GM12864 (cell line): ENCODE data around the gene SLC35C1.

ENCODE experiments used
- DNase-seq: peaks from one replicate; pipeline ENCODE4 v3.0.0-alpha.2; 2011; ENCODE audit warnings: low read depth
- H3K4me3 ChIP-seq: 2 replicates; pipeline ENCODE4 v1.5.1; 2011; ENCODE audit warnings: mild to moderate bottlenecking, low read depth, low read length, control low read depth
- TF ChIP-seq, protein P1 (sequence below): IDR thresholded peaks from 2 replicates; pipeline ENCODE4 v1.5.1; 2011; ENCODE audit warnings: low read depth, mild to moderate bottlenecking, moderate library complexity, low read length, control low read depth, inconsistent platforms; ENCODE audit errors: missing control alignments

The SLC35C1 gene

GRCh38 chr11:45859661-45860140, 54.8 kb downstream of the SLC35C1 start:
- H3K4me3 ChIP-seq: no peak overlapping the region
- no peak for DNase-seq
- TF ChIP-seq, protein P1, sequence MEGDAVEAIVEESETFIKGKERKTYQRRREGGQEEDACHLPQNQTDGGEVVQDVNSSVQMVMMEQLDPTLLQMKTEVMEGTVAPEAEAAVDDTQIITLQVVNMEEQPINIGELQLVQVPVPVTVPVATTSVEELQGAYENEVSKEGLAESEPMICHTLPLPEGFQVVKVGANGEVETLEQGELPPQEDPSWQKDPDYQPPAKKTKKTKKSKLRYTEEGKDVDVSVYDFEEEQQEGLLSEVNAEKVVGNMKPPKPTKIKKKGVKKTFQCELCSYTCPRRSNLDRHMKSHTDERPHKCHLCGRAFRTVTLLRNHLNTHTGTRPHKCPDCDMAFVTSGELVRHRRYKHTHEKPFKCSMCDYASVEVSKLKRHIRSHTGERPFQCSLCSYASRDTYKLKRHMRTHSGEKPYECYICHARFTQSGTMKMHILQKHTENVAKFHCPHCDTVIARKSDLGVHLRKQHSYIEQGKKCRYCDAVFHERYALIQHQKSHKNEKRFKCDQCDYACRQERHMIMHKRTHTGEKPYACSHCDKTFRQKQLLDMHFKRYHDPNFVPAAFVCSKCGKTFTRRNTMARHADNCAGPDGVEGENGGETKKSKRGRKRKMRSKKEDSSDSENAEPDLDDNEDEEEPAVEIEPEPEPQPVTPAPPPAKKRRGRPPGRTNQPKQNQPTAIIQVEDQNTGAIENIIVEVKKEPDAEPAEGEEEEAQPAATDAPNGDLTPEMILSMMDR: no peak

DNA sequence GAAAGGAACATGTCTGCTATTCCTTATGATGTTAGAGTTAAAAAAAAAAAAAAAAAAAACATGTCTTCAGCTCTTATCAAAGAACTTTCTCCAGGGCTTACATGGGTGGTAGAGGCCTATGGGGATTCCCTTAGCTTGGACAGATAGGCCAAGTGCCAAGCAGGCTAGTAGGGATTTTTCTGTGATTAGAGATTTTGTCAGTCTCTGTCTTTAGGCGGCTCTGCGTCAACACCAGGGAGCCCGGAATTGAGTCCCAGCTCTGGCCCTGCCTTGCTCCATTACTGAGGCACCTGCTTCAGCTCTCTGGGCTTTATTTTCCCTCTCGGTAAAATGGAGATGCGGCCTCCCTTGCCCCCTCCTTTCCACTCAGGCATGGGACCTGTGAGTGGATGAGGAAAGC, 55.4 kb downstream of the SLC35C1 start:
- no peak for DNase-seq
- TF ChIP-seq, protein P1: no peak
- no peak overlapping the region for H3K4me3 ChIP-seq

GRCh38 chr11:45860764-45861510, 56.0 kb downstream of the SLC35C1 start:
- TF ChIP-seq, protein P1: no peak
- no peak for DNase-seq
- no peak overlapping the region for H3K4me3 ChIP-seq
